Measurements from ENCODE around the gene ZNF695.

The ZNF695 gene

DNA sequence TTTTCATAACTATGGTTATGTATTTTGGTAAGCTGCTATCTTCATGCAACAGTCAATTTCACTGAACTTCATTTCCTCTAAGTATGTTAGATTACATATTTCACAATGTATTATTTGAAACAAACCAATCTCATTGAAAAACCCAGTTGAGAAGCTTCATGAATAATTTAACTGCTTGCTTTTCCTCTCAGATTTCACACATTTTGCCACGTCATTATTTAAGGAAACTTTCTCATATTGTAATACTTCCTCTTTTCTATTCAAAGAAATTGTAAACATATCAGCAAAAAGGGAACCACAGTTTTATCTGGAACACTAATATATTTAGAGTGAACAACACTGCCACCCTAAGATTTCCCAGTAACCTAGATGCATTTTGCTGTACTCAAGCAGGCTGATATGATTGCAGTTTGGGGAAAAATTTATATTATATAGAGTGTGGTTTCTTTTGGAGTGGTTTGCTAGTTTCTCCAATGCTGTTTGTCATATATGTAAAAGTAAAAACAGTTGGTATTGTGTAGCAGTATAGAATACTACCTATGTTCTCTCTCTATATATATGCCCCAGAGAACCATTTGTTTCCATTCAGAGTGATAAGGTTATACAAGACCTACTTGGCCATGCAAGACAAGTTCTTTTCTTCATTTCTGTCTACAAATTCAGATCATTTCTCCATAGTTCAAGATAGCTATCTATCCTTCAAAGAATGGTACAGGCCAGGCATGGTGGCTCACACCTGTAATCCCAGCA, 47.7 kb downstream of the ZNF695 start:
- no peak overlapping the region for H3K4me3 ChIP-seq (ENCODE audit: low read length)
- DNase-seq (ENCODE audit: low read depth) = no peak
- TF ChIP-seq, protein P1, sequence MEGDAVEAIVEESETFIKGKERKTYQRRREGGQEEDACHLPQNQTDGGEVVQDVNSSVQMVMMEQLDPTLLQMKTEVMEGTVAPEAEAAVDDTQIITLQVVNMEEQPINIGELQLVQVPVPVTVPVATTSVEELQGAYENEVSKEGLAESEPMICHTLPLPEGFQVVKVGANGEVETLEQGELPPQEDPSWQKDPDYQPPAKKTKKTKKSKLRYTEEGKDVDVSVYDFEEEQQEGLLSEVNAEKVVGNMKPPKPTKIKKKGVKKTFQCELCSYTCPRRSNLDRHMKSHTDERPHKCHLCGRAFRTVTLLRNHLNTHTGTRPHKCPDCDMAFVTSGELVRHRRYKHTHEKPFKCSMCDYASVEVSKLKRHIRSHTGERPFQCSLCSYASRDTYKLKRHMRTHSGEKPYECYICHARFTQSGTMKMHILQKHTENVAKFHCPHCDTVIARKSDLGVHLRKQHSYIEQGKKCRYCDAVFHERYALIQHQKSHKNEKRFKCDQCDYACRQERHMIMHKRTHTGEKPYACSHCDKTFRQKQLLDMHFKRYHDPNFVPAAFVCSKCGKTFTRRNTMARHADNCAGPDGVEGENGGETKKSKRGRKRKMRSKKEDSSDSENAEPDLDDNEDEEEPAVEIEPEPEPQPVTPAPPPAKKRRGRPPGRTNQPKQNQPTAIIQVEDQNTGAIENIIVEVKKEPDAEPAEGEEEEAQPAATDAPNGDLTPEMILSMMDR (conservative IDR thresholded peaks at IDR 0.05; ENCODE audit: low read depth, low read length) = no peak

DNA sequence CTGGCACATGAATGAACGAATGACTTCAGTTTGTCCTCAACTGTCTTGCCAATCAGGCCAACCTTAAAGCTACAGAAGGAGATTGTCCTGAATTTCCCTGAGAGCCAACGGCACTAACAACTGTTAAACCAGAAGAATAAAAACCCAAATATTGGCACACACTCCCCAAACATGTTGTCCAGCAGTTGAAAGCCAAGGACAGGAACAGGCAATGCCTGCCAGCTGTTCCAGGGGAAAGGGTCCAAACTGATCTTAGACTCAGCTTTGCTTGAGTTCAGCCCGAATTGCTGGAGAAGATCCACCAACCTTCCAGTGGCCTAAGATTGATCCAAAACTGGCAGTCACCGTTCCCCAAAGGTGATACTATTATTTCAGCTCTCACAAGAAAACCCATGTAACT, 53.7 kb downstream of the ZNF695 start:
- no peak overlapping the region for H3K4me3 ChIP-seq (ENCODE audit: low read length)
- TF ChIP-seq, protein P1 (conservative IDR thresholded peaks at IDR 0.05; ENCODE audit: low read depth, low read length) = no peak
- DNase-seq (ENCODE audit: low read depth) = no peak

DNA sequence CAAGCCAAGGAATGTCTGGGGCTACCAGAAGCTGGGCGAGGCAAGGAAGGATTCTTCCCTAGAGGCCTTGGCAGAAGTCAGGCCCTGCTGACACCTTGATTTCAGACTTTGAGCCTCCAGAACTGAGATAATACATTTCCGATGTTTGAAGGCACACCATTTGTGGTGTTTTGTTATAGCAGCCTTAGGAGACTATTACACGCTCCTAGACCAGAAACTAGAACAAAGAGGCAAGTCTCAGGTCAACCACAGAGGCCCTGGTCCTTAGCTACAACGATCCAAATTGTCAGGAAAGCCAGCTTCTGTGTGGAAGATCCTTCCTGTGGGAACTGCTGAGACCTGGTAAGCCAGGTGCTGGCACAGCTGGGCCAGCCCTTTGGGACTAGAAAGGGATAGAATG, 56.4 kb downstream of the ZNF695 start:
- no peak overlapping the region for H3K4me3 ChIP-seq (ENCODE audit: low read length)
- TF ChIP-seq, protein P1 (conservative IDR thresholded peaks at IDR 0.05; ENCODE audit: low read depth, low read length) = no peak
- no peak for DNase-seq (ENCODE audit: low read depth)

DNA sequence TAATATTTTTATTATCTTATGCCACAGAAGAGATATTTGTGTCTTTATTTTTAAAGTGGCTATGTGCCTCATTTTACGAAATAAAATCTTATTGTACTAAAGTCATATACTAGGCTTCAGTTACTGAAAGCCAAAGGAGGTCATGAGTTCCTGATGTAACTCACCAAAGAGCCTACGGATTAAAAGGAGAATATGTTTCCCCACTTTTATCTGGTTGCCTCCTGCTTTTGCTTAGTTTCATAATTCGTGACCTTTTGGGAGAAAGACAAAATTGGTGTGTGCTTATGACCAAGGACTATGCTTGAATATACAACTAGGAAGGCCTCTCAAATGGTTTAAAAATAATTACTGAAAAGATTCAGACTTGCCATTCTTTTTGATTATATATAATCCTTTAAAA, 57.9 kb downstream of the ZNF695 start:
- H3K4me3 ChIP-seq (ENCODE audit: low read length) = no peak overlapping the region
- TF ChIP-seq, protein P1 (conservative IDR thresholded peaks at IDR 0.05; ENCODE audit: low read depth, low read length) = no peak
- no peak for DNase-seq (ENCODE audit: low read depth)

DNA sequence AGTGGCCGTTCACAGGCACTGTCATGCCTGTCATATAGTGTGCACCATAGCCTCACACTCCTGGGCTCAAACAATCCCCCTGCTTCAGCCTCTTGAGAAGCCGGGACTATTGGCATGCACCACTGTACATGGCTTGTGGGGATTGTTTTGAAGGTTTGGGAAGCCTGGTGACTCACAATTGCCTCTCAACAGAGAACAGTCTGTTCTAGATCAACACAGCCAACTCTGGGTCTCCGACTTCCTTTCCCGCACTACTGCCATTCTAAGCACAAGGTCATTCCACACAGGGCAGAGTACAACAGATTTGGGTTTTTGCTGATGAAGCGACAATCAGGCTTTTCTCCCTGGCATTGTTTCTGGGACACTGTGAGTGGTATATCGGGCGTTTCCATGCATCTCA, 60.6 kb downstream of the ZNF695 start:
- no peak overlapping the region for H3K4me3 ChIP-seq (ENCODE audit: low read length)
- TF ChIP-seq, protein P1 (conservative IDR thresholded peaks at IDR 0.05; ENCODE audit: low read depth, low read length) = no peak
- DNase-seq (ENCODE audit: low read depth) = no peak

DNA sequence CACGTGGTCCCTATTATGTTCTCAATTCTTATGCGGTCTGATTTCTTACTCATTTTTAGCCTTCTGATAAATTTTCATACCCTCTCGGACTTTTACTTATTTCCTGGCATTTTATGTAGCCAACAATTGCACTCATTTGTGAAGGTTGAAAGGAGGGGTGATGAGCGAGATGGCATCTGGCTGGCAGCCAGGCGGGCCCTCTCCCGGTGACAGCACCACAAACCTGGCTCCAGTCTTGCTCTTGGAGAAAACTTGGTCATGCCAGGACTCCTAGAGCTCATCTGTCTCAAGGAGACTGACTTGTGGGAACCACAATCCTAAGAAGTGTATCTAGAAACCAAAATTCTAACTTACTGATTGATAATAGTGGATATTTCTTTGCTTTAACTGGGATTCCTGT, 61.5 kb downstream of the ZNF695 start:
- TF ChIP-seq, protein P1 (conservative IDR thresholded peaks at IDR 0.05; ENCODE audit: low read depth, low read length) = no peak

More for the DNA sequence above, 61.5 kb downstream of the ZNF695 start:
- DNase-seq (ENCODE audit: low read depth) = no peak
- no peak overlapping the region for H3K4me3 ChIP-seq (ENCODE audit: low read length)

Measured in retinal pigment epithelial cell (primary cell).